T-cell (primary cell): ENCODE results near the gene MYO1D. TPM values are rescaled to one million over a fixed set of nuclear protein-coding genes. Genes with fewer than 3 reads are reported as not detected.
A peak's percentile ranks its signal among the peaks of the same experiment; 100 is the strongest.
"Not testable (repeated sequence)": the region's sequence is repeated elsewhere in the genome, so short reads cannot be mapped to it uniquely, and the experiment has no call there.

ENCODE experiments used
- ATAC-seq, 4 experiments: fragments of 200-7000 bp in 3 of 4; fragments of 150-1000 bp in 1 of 4; cut with Tn5 transposase; replicated peaks in 1 of 4; 1 replicate in 3 of 4; 2 replicates in 1 of 4; pipeline ENCODE4 v1.10.0; 2021; ENCODE audit warnings: moderate library complexity in 3 of 4, mild to moderate bottlenecking in 2 of 4, moderate number of reproducible peaks in 1 of 4
- CTCF ChIA-PET, 2 donors: fragments of 300-600 bp; sonication (Branson Sonifier 250); formaldehyde crosslinking; loops; one replicate each; lab custom pipeline; 2022; ENCODE audit warnings: antibody characterized with exemption in 2 of 2; lab: Charles Lee
- POLR2A ChIA-PET, 2 donors: fragments of 300-600 bp; sonication (Branson Sonifier 250); formaldehyde crosslinking; loops; one replicate each; lab custom pipeline; 2022; ENCODE audit warnings: antibody characterized with exemption in 2 of 2; lab: Charles Lee
- DNase-seq, 35 experiments: peaks; one replicate each; pipeline versions ENCODE4 v3.0.0 to v3.0.0-alpha.2; 2013 to 2023
- H3K27ac ChIP-seq: one replicate; pipeline ENCODE4 v1.5.1; 2013; ENCODE audit warnings: low read length
- H3K27me3 ChIP-seq, 2 experiments: replicated peaks in 1 of 2; 1 replicate in 1 of 2; 2 replicates in 1 of 2; pipeline versions ENCODE4 v1.6.1 to v1.7.0; 2013; ENCODE audit warnings: low read length in 1 of 2, mixed read lengths in 1 of 2; ENCODE audit not compliant: control insufficient read depth in 2 of 2, insufficient read depth in 2 of 2; ENCODE audit errors: extremely low read depth in 1 of 2
- H3K36me3 ChIP-seq, 2 donors: 1 replicate in 1 of 2; 2 replicates in 1 of 2; pipeline versions ENCODE4 v1.6.1 to v1.7.0; 2013; ENCODE audit warnings: low read length in 1 of 2; ENCODE audit not compliant: control insufficient read depth in 2 of 2, insufficient read depth in 1 of 2; ENCODE audit errors: extremely low read depth in 1 of 2
- H3K4me1 ChIP-seq, 2 experiments: 1 replicate in 1 of 2; 2 replicates in 1 of 2; pipeline versions ENCODE4 v1.6.1 to v1.7.0; 2013; ENCODE audit warnings: low read length in 2 of 2, mixed read lengths in 1 of 2; ENCODE audit not compliant: insufficient read depth in 2 of 2, control insufficient read depth in 1 of 2; ENCODE audit errors: extremely low read depth in 1 of 2
- H3K4me3 ChIP-seq, 2 donors: 1 replicate in 1 of 2; 2 replicates in 1 of 2; pipeline versions ENCODE4 v1.5.1 to v1.7.0; 2013; ENCODE audit warnings: mild to moderate bottlenecking in 2 of 2, low read length in 1 of 2, moderate library complexity in 1 of 2; ENCODE audit not compliant: control insufficient read depth in 1 of 2; ENCODE audit errors: extremely low read depth in 1 of 2
- H3K9me3 ChIP-seq: 2 replicates; pipeline ENCODE4 v1.7.0; 2013
- H3K27ac Mint-ChIP-seq, 2 donors: one replicate each; pipeline ENCODE4 v1.8.0; 2020 to 2021; ENCODE audit warnings: mild to moderate bottlenecking in 2 of 2, mixed read lengths in 2 of 2
- H3K27me3 Mint-ChIP-seq, 2 donors: one replicate each; pipeline ENCODE4 v1.8.0; 2021 to 2022; ENCODE audit warnings: mixed read lengths in 2 of 2
- H3K36me3 Mint-ChIP-seq: one replicate; pipeline ENCODE4 v1.8.0; 2021; ENCODE audit warnings: mixed read lengths
- H3K4me1 Mint-ChIP-seq, 3 donors: one replicate each; pipeline ENCODE4 v1.8.0; 2020 to 2022; ENCODE audit warnings: mixed read lengths in 3 of 3, mild to moderate bottlenecking in 1 of 3
- H3K4me3 Mint-ChIP-seq, 3 donors: one replicate each; pipeline ENCODE4 v1.8.0; 2020 to 2022; ENCODE audit warnings: mild to moderate bottlenecking in 3 of 3, mixed read lengths in 3 of 3, moderate library complexity in 3 of 3
- H3K9me3 Mint-ChIP-seq, 3 donors: one replicate each; pipeline ENCODE4 v1.8.0; 2020 to 2022; ENCODE audit warnings: mixed read lengths in 3 of 3
- WGBS: methylation state at CpG from one replicate; pipeline ENCODE4 v1.1.5; 2013; ENCODE audit warnings: missing lambda C conversion rate; ENCODE audit not compliant: insufficient coverage; 5-methylcytosine and 5-hydroxymethylcytosine counted together
- total RNA-seq, 35 experiments: library from RNA in 6 of 35; stranded (reverse) in 6 of 35; fragments of 120-200 nt in 1 of 35; gene quantifications; one replicate each; pipeline versions ENCODE4 v1.2.1 to v1.2.4 and lab custom pipeline; 2013 to 2026

The MYO1D gene
- total RNA-seq, 5 donors from 2014 or later (not counting 1 experiment from before 2014, with no cell fraction given): 8.3 to 11.1 (median 9.5) TPM

- Mint-ChIP-seq H3K27ac (no peak overlapping the region), H3K27me3 (peaks cover 11 to 28% of the 10 kb centered on the region in 2 donors), H3K4me1 (peaks cover 0 to 8% (median 5%) of the 10 kb centered on the region in 3 donors), H3K36me3 (no peaks in the 10 kb centered on the region), H3K9me3 (no peaks in the 10 kb centered on the region), H3K4me3 (no peak overlapping the region)
- CTCF ChIA-PET: no interaction called here
- no peak overlapping the region for H3K4me3 ChIP-seq
- H3K9me3 ChIP-seq: no peaks in the 10 kb centered on the region
- DNase-seq (no peak), ATAC-seq (no peak)
- no peak overlapping the region for H3K27ac ChIP-seq
- no peaks in the 10 kb centered on the region for H3K4me1 ChIP-seq
- POLR2A ChIA-PET: no interaction called here
- H3K27me3 ChIP-seq: peaks cover 0 to 2% of the 10 kb centered on the region in 2 experiments
- WGBS: 80% methylated on average over 1 of the region's 4 CpGs
- H3K36me3 ChIP-seq: no peaks in the 10 kb centered on the region
These were observed 24.8 kb upstream of the MYO1D start for GRCh38 chr17:32901743-32902142.

GRCh38 chr17:32899236-32900013 is 22.5 kb upstream of the MYO1D start:
- Histone ChIP-seq H3K9me3 (no peaks in the 10 kb centered on the region), H3K36me3 (no peaks in the 10 kb centered on the region), H3K27ac (no peak overlapping the region), H3K4me3 (no peak overlapping the region), H3K4me1 (no peaks in the 10 kb centered on the region), H3K27me3 (peaks cover 0 to 2% of the 10 kb centered on the region in 2 experiments)
- DNase-seq (no peak), ATAC-seq (no peak)
- POLR2A ChIA-PET: interaction anchor here in 1 of 2 donors (0.6 kb wide), 1 partner anchor 230 kb away, joined by 4 read pairs; no protein-coding TSS in a partner anchor
- no peaks in the 10 kb centered on the region for H3K36me3 Mint-ChIP-seq
- no peak overlapping the region for H3K27ac Mint-ChIP-seq
- CTCF ChIA-PET: no interaction called here
- H3K27me3 Mint-ChIP-seq: peaks cover 4 to 17% of the 10 kb centered on the region in 2 donors
- peaks cover 0 to 6% (median 4%) of the 10 kb centered on the region in 3 donors for H3K4me1 Mint-ChIP-seq
- no peaks in the 10 kb centered on the region for H3K9me3 Mint-ChIP-seq
- no CpG with 5 or more reads among the region's 2 CpGs for WGBS
- no peak overlapping the region for H3K4me3 Mint-ChIP-seq

GRCh38 chr17:32896647-32897258 is 19.8 kb upstream of the MYO1D start:
- Histone ChIP-seq H3K9me3 (no peaks in the 10 kb centered on the region), H3K36me3 (no peaks in the 10 kb centered on the region), H3K4me3 (no peak overlapping the region), H3K27ac (no peak overlapping the region), H3K4me1 (no peaks in the 10 kb centered on the region), H3K27me3 (peaks cover 0 to 2% of the 10 kb centered on the region in 2 experiments)
- no CpG with 5 or more reads among the region's 2 CpGs for WGBS
- ATAC-seq (no peak), DNase-seq (no peak)
- POLR2A ChIA-PET: no interaction called here
- no peak overlapping the region for H3K4me3 Mint-ChIP-seq
- H3K27me3 Mint-ChIP-seq: peaks cover 4 to 15% of the 10 kb centered on the region in 2 donors
- CTCF ChIA-PET: interaction anchor here in 1 of 2 donors (0.6 kb wide), 1 partner anchor 483 kb away, joined by 9 read pairs; no protein-coding TSS in a partner anchor
- no peak overlapping the region for H3K27ac Mint-ChIP-seq
- no peaks in the 10 kb centered on the region for H3K4me1 Mint-ChIP-seq
- H3K36me3 Mint-ChIP-seq: no peaks in the 10 kb centered on the region
- no peaks in the 10 kb centered on the region for H3K9me3 Mint-ChIP-seq

GRCh38 chr17:32894245-32894644 is 17.3 kb upstream of the MYO1D start:
- ChIA-PET POLR2A (no interaction called here), CTCF (no interaction called here)
- ATAC-seq (no peak), DNase-seq (no peak)
- peaks cover 4 to 15% of the 10 kb centered on the region in 2 donors for H3K27me3 Mint-ChIP-seq
- WGBS: 93% methylated on average over 2 of the region's 4 CpGs
- Histone ChIP-seq H3K27me3 (peaks cover 0 to 2% of the 10 kb centered on the region in 2 experiments), H3K4me3 (no peak overlapping the region), H3K27ac (no peak overlapping the region), H3K4me1 (no peaks in the 10 kb centered on the region), H3K36me3 (no peaks in the 10 kb centered on the region), H3K9me3 (no peaks in the 10 kb centered on the region)
- H3K27ac Mint-ChIP-seq: no peak overlapping the region
- no peaks in the 10 kb centered on the region for H3K9me3 Mint-ChIP-seq
- H3K4me1 Mint-ChIP-seq: no peaks in the 10 kb centered on the region
- H3K4me3 Mint-ChIP-seq: no peak overlapping the region
- no peaks in the 10 kb centered on the region for H3K36me3 Mint-ChIP-seq

- DNase-seq: peak in 9 of 35 experiments; percentile 2 to 52 (median 35)
- H3K4me1 ChIP-seq, H3K36me3 Mint-ChIP-seq, H3K9me3 ChIP-seq, H3K27ac Mint-ChIP-seq, H3K27me3 ChIP-seq, H3K4me3 Mint-ChIP-seq, H3K4me3 ChIP-seq, H3K4me1 Mint-ChIP-seq, POLR2A ChIA-PET, H3K36me3 ChIP-seq, H3K27ac ChIP-seq, ATAC-seq, H3K9me3 Mint-ChIP-seq, CTCF ChIA-PET: not testable (repeated sequence)
- no CpG with 5 or more reads among the region's 14 CpGs for WGBS
- peaks cover 19 to 20% of the 10 kb centered on the region in 2 donors for H3K27me3 Mint-ChIP-seq
These were observed 10.5 kb upstream of the MYO1D start for GRCh38 chr17:32887410-32887809.

GRCh38 chr17:32886951-32887350 is 10.0 kb upstream of the MYO1D start:
- H3K36me3 Mint-ChIP-seq, POLR2A ChIA-PET, H3K9me3 ChIP-seq, CTCF ChIA-PET, H3K4me1 Mint-ChIP-seq, H3K27ac Mint-ChIP-seq, H3K4me3 Mint-ChIP-seq, ATAC-seq, DNase-seq, H3K36me3 ChIP-seq, H3K27ac ChIP-seq, H3K27me3 ChIP-seq, H3K4me1 ChIP-seq, H3K9me3 Mint-ChIP-seq, H3K4me3 ChIP-seq: not testable (repeated sequence)
- H3K27me3 Mint-ChIP-seq: peaks cover 20 to 22% of the 10 kb centered on the region in 2 donors
- 100% methylated on average over 1 of the region's 16 CpGs for WGBS
